Neural progenitor cell (in vitro differentiated cells): Measurements from ENCODE around the gene KRT76.

Source experiments
- EZH2phosphoT487 ChIP-seq: fragments of 200-600 bp; sonication (generic); IDR thresholded peaks from 2 replicates; pipeline ENCODE4 v1.6.1; 2017; ENCODE audit warnings: antibody characterized with exemption
- TF ChIP-seq, protein P1 (sequence below): fragments of 200-600 bp; sonication (generic); IDR thresholded peaks from 2 replicates; pipeline ENCODE4 v1.5.1; 2017; ENCODE audit warnings: antibody characterized with exemption, mild to moderate bottlenecking

- TF ChIP-seq, protein P1, sequence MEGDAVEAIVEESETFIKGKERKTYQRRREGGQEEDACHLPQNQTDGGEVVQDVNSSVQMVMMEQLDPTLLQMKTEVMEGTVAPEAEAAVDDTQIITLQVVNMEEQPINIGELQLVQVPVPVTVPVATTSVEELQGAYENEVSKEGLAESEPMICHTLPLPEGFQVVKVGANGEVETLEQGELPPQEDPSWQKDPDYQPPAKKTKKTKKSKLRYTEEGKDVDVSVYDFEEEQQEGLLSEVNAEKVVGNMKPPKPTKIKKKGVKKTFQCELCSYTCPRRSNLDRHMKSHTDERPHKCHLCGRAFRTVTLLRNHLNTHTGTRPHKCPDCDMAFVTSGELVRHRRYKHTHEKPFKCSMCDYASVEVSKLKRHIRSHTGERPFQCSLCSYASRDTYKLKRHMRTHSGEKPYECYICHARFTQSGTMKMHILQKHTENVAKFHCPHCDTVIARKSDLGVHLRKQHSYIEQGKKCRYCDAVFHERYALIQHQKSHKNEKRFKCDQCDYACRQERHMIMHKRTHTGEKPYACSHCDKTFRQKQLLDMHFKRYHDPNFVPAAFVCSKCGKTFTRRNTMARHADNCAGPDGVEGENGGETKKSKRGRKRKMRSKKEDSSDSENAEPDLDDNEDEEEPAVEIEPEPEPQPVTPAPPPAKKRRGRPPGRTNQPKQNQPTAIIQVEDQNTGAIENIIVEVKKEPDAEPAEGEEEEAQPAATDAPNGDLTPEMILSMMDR, result no peak
- TF ChIP-seq EZH2phosphoT487, result no peak
Observed at GRCh38 chr12:52749827-52750226, 27.3 kb downstream of the KRT76 start.
